SK-N-SH treated with all-trans-retinoic acid at 6 μM for 48 hours (cell line): Measurements from ENCODE around the gene ZDHHC4.

Experiments used
- ARNTL ChIP-seq: fragments of 450-650 bp; formaldehyde crosslinking; IDR thresholded peaks from 2 replicates; pipeline ENCODE4 v1.5.0; 2020; ENCODE audit warnings: low read depth, mild to moderate bottlenecking, moderate library complexity, borderline replicate concordance
- BACH2 ChIP-seq: fragments of 250-450 bp; sonication (Bioruptor Pico); IDR thresholded peaks from 2 replicates; pipeline ENCODE4 v1.9.0; 2021; ENCODE audit warnings: mild to moderate bottlenecking, borderline replicate concordance
- CREB5 ChIP-seq: fragments of 250-450 bp; sonication (Bioruptor Pico); IDR thresholded peaks from 2 replicates; pipeline ENCODE4 v1.5.1; 2020; ENCODE audit warnings: low read depth, mild to moderate bottlenecking, moderate library complexity
- ESRRG ChIP-seq: fragments of 250-450 bp; sonication (Bioruptor Pico); IDR thresholded peaks from 2 replicates; pipeline ENCODE4 v1.6.1; 2021; ENCODE audit warnings: mild to moderate bottlenecking
- GLIS3 ChIP-seq: fragments of 250-450 bp; sonication (Bioruptor Pico); IDR thresholded peaks from 2 replicates; pipeline ENCODE4 v1.5.0; 2020; ENCODE audit warnings: mild to moderate bottlenecking, moderate library complexity
- OSR1 ChIP-seq: fragments of 250-450 bp; sonication (Bioruptor Pico); IDR thresholded peaks from 2 replicates; pipeline ENCODE4 v1.8.0; 2022; ENCODE audit warnings: moderate library complexity, mild to moderate bottlenecking, inconsistent platforms
- PPARA ChIP-seq: fragments of 250-450 bp; sonication (Bioruptor Pico); IDR thresholded peaks from 2 replicates; pipeline ENCODE4 v1.5.0; 2020; ENCODE audit warnings: mild to moderate bottlenecking, borderline replicate concordance
- ZC3H10 ChIP-seq: fragments of 250-450 bp; sonication (Bioruptor Pico); IDR thresholded peaks from 2 replicates; pipeline ENCODE4 v1.5.1; 2021; ENCODE audit warnings: mild to moderate bottlenecking, moderate library complexity
- ZFP3 ChIP-seq: fragments of 250-450 bp; sonication (Bioruptor Pico); IDR thresholded peaks from 2 replicates; pipeline ENCODE4 v1.5.0; 2020; ENCODE audit warnings: mild to moderate bottlenecking, moderate library complexity
- ZFP30 ChIP-seq: fragments of 450-650 bp; formaldehyde crosslinking; IDR thresholded peaks from 2 replicates; pipeline ENCODE4 v1.5.0; 2022; ENCODE audit warnings: mild to moderate bottlenecking, moderate library complexity
- ZNF8 ChIP-seq: fragments of 450-650 bp; formaldehyde crosslinking; IDR thresholded peaks from 2 replicates; pipeline ENCODE4 v1.5.0; 2020; ENCODE audit warnings: mild to moderate bottlenecking, moderate library complexity
- TF ChIP-seq, protein P1 (sequence below): fragments of 250-450 bp; sonication (Bioruptor Pico); IDR thresholded peaks from 2 replicates; pipeline ENCODE4 v1.8.0; 2021; ENCODE audit warnings: low read depth, mild to moderate bottlenecking, moderate library complexity, borderline replicate concordance
- TF ChIP-seq, protein P2 (sequence below): fragments of 250-450 bp; sonication (Bioruptor Pico); IDR thresholded peaks from 2 replicates; pipeline ENCODE4 v1.5.1; 2021; ENCODE audit warnings: mild to moderate bottlenecking, moderate library complexity
- TF ChIP-seq, protein P3 (sequence below): fragments of 250-450 bp; sonication (Bioruptor Pico); IDR thresholded peaks from 2 replicates; pipeline ENCODE4 v1.8.0; 2020; ENCODE audit warnings: mild to moderate bottlenecking, moderate library complexity, borderline replicate concordance

- TF ChIP-seq PPARA (CRISPR knock-in tag), result no peak
- no peak for TF ChIP-seq OSR1 (CRISPR knock-in tag)
- no peak for TF ChIP-seq ESRRG (CRISPR knock-in tag)
- TF ChIP-seq ZC3H10, result no peak
- TF ChIP-seq, protein P1, sequence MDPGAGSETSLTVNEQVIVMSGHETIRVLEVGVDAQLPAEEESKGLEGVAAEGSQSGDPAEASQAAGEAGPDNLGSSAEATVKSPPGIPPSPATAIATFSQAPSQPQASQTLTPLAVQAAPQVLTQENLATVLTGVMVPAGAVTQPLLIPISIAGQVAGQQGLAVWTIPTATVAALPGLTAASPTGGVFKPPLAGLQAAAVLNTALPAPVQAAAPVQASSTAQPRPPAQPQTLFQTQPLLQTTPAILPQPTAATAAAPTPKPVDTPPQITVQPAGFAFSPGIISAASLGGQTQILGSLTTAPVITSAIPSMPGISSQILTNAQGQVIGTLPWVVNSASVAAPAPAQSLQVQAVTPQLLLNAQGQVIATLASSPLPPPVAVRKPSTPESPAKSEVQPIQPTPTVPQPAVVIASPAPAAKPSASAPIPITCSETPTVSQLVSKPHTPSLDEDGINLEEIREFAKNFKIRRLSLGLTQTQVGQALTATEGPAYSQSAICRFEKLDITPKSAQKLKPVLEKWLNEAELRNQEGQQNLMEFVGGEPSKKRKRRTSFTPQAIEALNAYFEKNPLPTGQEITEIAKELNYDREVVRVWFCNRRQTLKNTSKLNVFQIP (CRISPR knock-in tag), result no peak
- TF ChIP-seq ZFP3 (CRISPR knock-in tag), result no peak
- TF ChIP-seq, protein P2, sequence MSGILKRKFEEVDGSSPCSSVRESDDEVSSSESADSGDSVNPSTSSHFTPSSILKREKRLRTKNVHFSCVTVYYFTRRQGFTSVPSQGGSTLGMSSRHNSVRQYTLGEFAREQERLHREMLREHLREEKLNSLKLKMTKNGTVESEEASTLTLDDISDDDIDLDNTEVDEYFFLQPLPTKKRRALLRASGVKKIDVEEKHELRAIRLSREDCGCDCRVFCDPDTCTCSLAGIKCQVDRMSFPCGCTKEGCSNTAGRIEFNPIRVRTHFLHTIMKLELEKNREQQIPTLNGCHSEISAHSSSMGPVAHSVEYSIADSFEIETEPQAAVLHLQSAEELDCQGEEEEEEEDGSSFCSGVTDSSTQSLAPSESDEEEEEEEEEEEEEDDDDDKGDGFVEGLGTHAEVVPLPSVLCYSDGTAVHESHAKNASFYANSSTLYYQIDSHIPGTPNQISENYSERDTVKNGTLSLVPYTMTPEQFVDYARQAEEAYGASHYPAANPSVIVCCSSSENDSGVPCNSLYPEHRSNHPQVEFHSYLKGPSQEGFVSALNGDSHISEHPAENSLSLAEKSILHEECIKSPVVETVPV, result no peak
- no peak for TF ChIP-seq CREB5 (CRISPR knock-in tag)
- no peak for TF ChIP-seq ARNTL (CRISPR knock-in tag)
- no peak for TF ChIP-seq ZFP30 (CRISPR knock-in tag)
- TF ChIP-seq, protein P3, sequence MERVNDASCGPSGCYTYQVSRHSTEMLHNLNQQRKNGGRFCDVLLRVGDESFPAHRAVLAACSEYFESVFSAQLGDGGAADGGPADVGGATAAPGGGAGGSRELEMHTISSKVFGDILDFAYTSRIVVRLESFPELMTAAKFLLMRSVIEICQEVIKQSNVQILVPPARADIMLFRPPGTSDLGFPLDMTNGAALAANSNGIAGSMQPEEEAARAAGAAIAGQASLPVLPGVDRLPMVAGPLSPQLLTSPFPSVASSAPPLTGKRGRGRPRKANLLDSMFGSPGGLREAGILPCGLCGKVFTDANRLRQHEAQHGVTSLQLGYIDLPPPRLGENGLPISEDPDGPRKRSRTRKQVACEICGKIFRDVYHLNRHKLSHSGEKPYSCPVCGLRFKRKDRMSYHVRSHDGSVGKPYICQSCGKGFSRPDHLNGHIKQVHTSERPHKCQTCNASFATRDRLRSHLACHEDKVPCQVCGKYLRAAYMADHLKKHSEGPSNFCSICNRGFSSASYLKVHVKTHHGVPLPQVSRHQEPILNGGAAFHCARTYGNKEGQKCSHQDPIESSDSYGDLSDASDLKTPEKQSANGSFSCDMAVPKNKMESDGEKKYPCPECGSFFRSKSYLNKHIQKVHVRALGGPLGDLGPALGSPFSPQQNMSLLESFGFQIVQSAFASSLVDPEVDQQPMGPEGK, result no peak
- no peak for TF ChIP-seq GLIS3 (CRISPR knock-in tag)
- no peak for TF ChIP-seq ZNF8
- TF ChIP-seq BACH2 (CRISPR knock-in tag), result no peak
Observed at GRCh38 chr7:6600093-6600492, 22.8 kb downstream of the ZDHHC4 start.
